ENCODE results near the gene NR1H4.
A peak's percentile ranks its signal among the peaks of the same experiment; 100 is the strongest.

- peak; percentile 55 to 85 (median 74) for TF ChIP-seq CTCF (IDR thresholded peaks at IDR 0.05)
- TF ChIP-seq POLR2A (IDR thresholded peaks at IDR 0.05): no peak
- TF ChIP-seq POLR2AphosphoS5 (IDR thresholded peaks at IDR 0.05): peak; percentile 14
Observed at GRCh38 chr12:100554608-100555077, 81.0 kb downstream of the NR1H4 start.

Data from prostate gland (tissue), 2 donors.